WTC11 (cell line): ENCODE results near the gene GABRG3. TPM values are rescaled to one million over a fixed set of nuclear protein-coding genes. Genes with fewer than 3 reads are reported as not detected.

Experiments
- ATAC-seq: fragments of 200-7000 bp; cut with Tn5 transposase; 2 replicates; pipeline ENCODE4 v1.10.0; 2021; ENCODE audit warnings: mild to moderate bottlenecking, moderate library complexity
- CTCF ChIA-PET: fragments of 300-600 bp; sonication (Branson Sonifier 250); formaldehyde crosslinking; loops from one replicate; lab custom pipeline; 2021; ENCODE audit warnings: antibody characterized with exemption; lab: Charles Lee
- POLR2A ChIA-PET: fragments of 350-600 bp; sonication (Branson Sonifier 250); formaldehyde crosslinking; loops from one replicate; lab custom pipeline; 2021; ENCODE audit warnings: antibody characterized with exemption; lab: Charles Lee
- DNase-seq: peaks from one replicate; pipeline ENCODE4 v3.0.0; 2021; ENCODE audit warnings: low spot score
- H3K27ac Mint-ChIP-seq: 2 replicates; pipeline ENCODE4 v1.8.0; 2021; ENCODE audit warnings: mixed read lengths
- H3K27me3 Mint-ChIP-seq: 2 replicates; pipeline ENCODE4 v1.8.0; 2021; ENCODE audit warnings: low read depth, mild to moderate bottlenecking, moderate library complexity, mixed read lengths
- H3K36me3 Mint-ChIP-seq: 2 replicates; pipeline ENCODE4 v1.8.0; 2021; ENCODE audit warnings: mixed read lengths
- H3K4me1 Mint-ChIP-seq: 2 replicates; pipeline ENCODE4 v1.8.0; 2022; ENCODE audit warnings: mixed read lengths
- H3K4me3 Mint-ChIP-seq: 2 replicates; pipeline ENCODE4 v1.8.0; 2021; ENCODE audit warnings: mild to moderate bottlenecking, moderate library complexity, mixed read lengths
- H3K9me3 Mint-ChIP-seq: 2 replicates; pipeline ENCODE4 v1.8.0; 2021; ENCODE audit warnings: mixed read lengths
- ATF1 ChIP-seq: sonication (generic); formaldehyde crosslinking; IDR thresholded peaks from 2 replicates; pipeline ENCODE4 v1.8.1; 2023; ENCODE audit warnings: mild to moderate bottlenecking, moderate library complexity, missing genetic modification reagents
- CDX4 ChIP-seq: fragments of 250-450 bp; sonication (Bioruptor Pico); IDR thresholded peaks from 2 replicates; pipeline ENCODE4 v1.9.0; 2021; ENCODE audit warnings: moderate library complexity, mild to moderate bottlenecking, inconsistent platforms, borderline replicate concordance
- CREB1 ChIP-seq: sonication (generic); formaldehyde crosslinking; IDR thresholded peaks from 2 replicates; pipeline ENCODE4 v1.8.0; 2023; ENCODE audit warnings: mild to moderate bottlenecking, missing genetic modification reagents
- E2F1 ChIP-seq: sonication (generic); formaldehyde crosslinking; IDR thresholded peaks from 2 replicates; pipeline ENCODE4 v1.8.0; 2022; ENCODE audit warnings: mild to moderate bottlenecking, missing genetic modification reagents
- E2F4 ChIP-seq: sonication (generic); formaldehyde crosslinking; IDR thresholded peaks from 2 replicates; pipeline ENCODE4 v1.8.1; 2022; ENCODE audit warnings: low read depth, mild to moderate bottlenecking, moderate library complexity, missing genetic modification reagents, borderline replicate concordance
- FOXK1 ChIP-seq: sonication (generic); formaldehyde crosslinking; IDR thresholded peaks from 2 replicates; pipeline ENCODE4 v1.8.0; 2022; ENCODE audit warnings: mild to moderate bottlenecking, moderate library complexity, missing genetic modification reagents
- FOXP4 ChIP-seq: sonication (generic); formaldehyde crosslinking; IDR thresholded peaks from 2 replicates; pipeline ENCODE4 v1.8.0; 2022; ENCODE audit warnings: mild to moderate bottlenecking, missing genetic modification reagents
- GABPB1 ChIP-seq: sonication (generic); formaldehyde crosslinking; IDR thresholded peaks from 2 replicates; pipeline ENCODE4 v1.8.1; 2023; ENCODE audit warnings: mild to moderate bottlenecking, missing genetic modification reagents
- HMGA2 ChIP-seq: fragments of 250-450 bp; sonication (Bioruptor Pico); IDR thresholded peaks from 2 replicates; pipeline ENCODE4 v1.4.0; 2021; ENCODE audit warnings: mild to moderate bottlenecking, moderate library complexity
- JAZF1 ChIP-seq: fragments of 250-450 bp; sonication (Bioruptor Pico); IDR thresholded peaks from 2 replicates; pipeline ENCODE4 v1.9.0; 2021; ENCODE audit warnings: moderate library complexity, mild to moderate bottlenecking, inconsistent platforms
- JUN ChIP-seq: sonication (generic); formaldehyde crosslinking; IDR thresholded peaks from 2 replicates; pipeline ENCODE4 v1.8.0; 2023; ENCODE audit warnings: mild to moderate bottlenecking, missing genetic modification reagents
- KAT7 ChIP-seq: sonication (generic); formaldehyde crosslinking; IDR thresholded peaks from 2 replicates; pipeline ENCODE4 v1.8.1; 2023; ENCODE audit warnings: missing genetic modification reagents, mild to moderate bottlenecking, borderline replicate concordance
- MLX ChIP-seq: sonication (generic); formaldehyde crosslinking; IDR thresholded peaks from 2 replicates; pipeline ENCODE4 v1.8.1; 2023; ENCODE audit warnings: mild to moderate bottlenecking, missing genetic modification reagents, moderate library complexity
- NFE2L1 ChIP-seq: sonication (generic); formaldehyde crosslinking; IDR thresholded peaks from 2 replicates; pipeline ENCODE4 v1.8.1; 2023; ENCODE audit warnings: missing genetic modification reagents
- PRDM15 ChIP-seq: sonication (generic); formaldehyde crosslinking; IDR thresholded peaks from 2 replicates; pipeline ENCODE4 v1.8.0; 2022; ENCODE audit warnings: missing genetic modification reagents
- RELA ChIP-seq: sonication (generic); formaldehyde crosslinking; IDR thresholded peaks from 2 replicates; pipeline ENCODE4 v1.8.1; 2022; ENCODE audit warnings: missing genetic modification reagents, mild to moderate bottlenecking, borderline replicate concordance
- RORB ChIP-seq: fragments of 250-450 bp; sonication (Bioruptor Pico); IDR thresholded peaks from 2 replicates; pipeline ENCODE4 v1.9.0; 2021; ENCODE audit warnings: mild to moderate bottlenecking
- USF2 ChIP-seq: sonication (generic); formaldehyde crosslinking; IDR thresholded peaks from 2 replicates; pipeline ENCODE4 v1.8.1; 2023; ENCODE audit warnings: mild to moderate bottlenecking, missing genetic modification reagents, moderate library complexity
- ZNF423 ChIP-seq: fragments of 250-450 bp; sonication (Bioruptor Pico); IDR thresholded peaks from 2 replicates; pipeline ENCODE4 v2.1.2; 2022; ENCODE audit warnings: mild to moderate bottlenecking, moderate library complexity
- ZNF425 ChIP-seq: fragments of 250-450 bp; sonication (Bioruptor Pico); conservative IDR thresholded peaks from 2 replicates; pipeline ENCODE4 v1.9.0; 2021; ENCODE audit warnings: mild to moderate bottlenecking
- total RNA-seq: library from RNA; stranded (reverse); gene quantifications from 3 replicates; pipeline ENCODE4 v1.2.3, GENCODE V29; 2021

GABRG3 gene
- total RNA-seq, 1 experiment from 2014 or later = 0.72 TPM

- POLR2A ChIA-PET = no interaction called here
- TF ChIP-seq NFE2L1 = no peak
- no peak for TF ChIP-seq GABPB1 (CRISPR knock-in tag)
- no peak for TF ChIP-seq MLX (CRISPR knock-in tag)
- no peak for TF ChIP-seq PRDM15
- TF ChIP-seq FOXK1 = no peak
- no peak for TF ChIP-seq JAZF1
- TF ChIP-seq USF2 (CRISPR knock-in tag) = no peak
- no peak for TF ChIP-seq ATF1 (CRISPR knock-in tag)
- no peak for TF ChIP-seq KAT7 (CRISPR knock-in tag)
- TF ChIP-seq RORB (CRISPR knock-in tag) = no peak
- TF ChIP-seq ZNF423 = no peak
- TF ChIP-seq ZNF425 = no peak
- DNase-seq (no peak), ATAC-seq (no peak)
- Mint-ChIP-seq H3K9me3 (peaks cover 20% of the 10 kb centered on the region), H3K36me3 (peaks cover 5% of the 10 kb centered on the region), H3K27me3 (no peaks in the 10 kb centered on the region), H3K27ac (no peak overlapping the region), H3K4me1 (no peaks in the 10 kb centered on the region), H3K4me3 (no peak overlapping the region)
- CTCF ChIA-PET = no interaction called here
Observed at GRCh38 chr15:27036210-27036609, 65.2 kb downstream of the GABRG3 start.

GRCh38 chr15:27037501-27037900, 66.5 kb downstream of the GABRG3 start:
- Mint-ChIP-seq H3K27me3 (no peaks in the 10 kb centered on the region), H3K36me3 (peaks cover 5% of the 10 kb centered on the region), H3K9me3 (peaks cover 20% of the 10 kb centered on the region), H3K4me1 (no peaks in the 10 kb centered on the region), H3K27ac (no peak overlapping the region), H3K4me3 (no peak overlapping the region)
- CTCF ChIA-PET = interaction anchor here (1.3 kb wide), 1 partner anchor 63 kb away, joined by 4 read pairs; no protein-coding TSS in a partner anchor
- POLR2A ChIA-PET = no interaction called here
- no peak for ATAC-seq
- no peak for DNase-seq
- no peak for TF ChIP-seq JUN
- TF ChIP-seq E2F1 (CRISPR knock-in tag) = no peak
- TF ChIP-seq RELA (CRISPR knock-in tag) = no peak

- H3K27me3 Mint-ChIP-seq = no peaks in the 10 kb centered on the region
- ATAC-seq (no peak), DNase-seq (no peak)
- ChIA-PET POLR2A (no interaction called here), CTCF (no interaction called here)
- no peaks in the 10 kb centered on the region for H3K4me1 Mint-ChIP-seq
- H3K4me3 Mint-ChIP-seq = no peak overlapping the region
- peaks cover 20% of the 10 kb centered on the region for H3K9me3 Mint-ChIP-seq
- H3K36me3 Mint-ChIP-seq = peaks cover 5% of the 10 kb centered on the region
- H3K27ac Mint-ChIP-seq = no peak overlapping the region
- TF ChIP-seq FOXP4 = no peak
- no peak for TF ChIP-seq CDX4
- TF ChIP-seq HMGA2 (CRISPR knock-in tag) = no peak
- no peak for TF ChIP-seq E2F4 (CRISPR knock-in tag)
- no peak for TF ChIP-seq CREB1 (CRISPR knock-in tag)
- no peak for TF ChIP-seq RELA (CRISPR knock-in tag)
Observed at GRCh38 chr15:27039152-27039551, 68.2 kb downstream of the GABRG3 start.
